ENCODE data around the gene SGCA.

Gene SGCA

GRCh38 chr17:50222922-50223321, 57.1 kb downstream of the SGCA start:
- Histone ChIP-seq H3K4me3 (ENCODE audit: low read length) (no peak overlapping the region), H3K36me3 (ENCODE audit: insufficient read depth, low read depth, low read length) (no peaks in the 10 kb centered on the region), H3K9me3 (ENCODE audit: insufficient read depth, low read depth, low read length) (peaks cover 21% of the 10 kb centered on the region), H3K27ac (ENCODE audit: low read length) (no peak overlapping the region), H3K9ac (ENCODE audit: low read depth, low read length) (no peak overlapping the region), H3K4me1 (ENCODE audit: insufficient read depth, low read length) (peaks cover 4% of the 10 kb centered on the region; the same call in 1 of the 2 replicates), H3K27me3 (ENCODE audit: insufficient read depth, low read length) (no peaks in the 10 kb centered on the region)

Measured in iPS-20b (cell line).